Left lobe of liver (tissue), 2 donors: ENCODE measurements around the gene ZDHHC4. TPM values are rescaled to one million over a fixed set of nuclear protein-coding genes. Genes with fewer than 3 reads are reported as not detected.

Experiments
- ATAC-seq: fragments of 200-7000 bp; cut with Tn5 transposase; one replicate; pipeline ENCODE4 v1.9.1; 2020; ENCODE audit warnings: mild to moderate bottlenecking, moderate library complexity
- DNase-seq: peaks from one replicate; pipeline ENCODE4 v3.0.0-alpha.2; 2020; ENCODE audit warnings: low spot score
- total RNA-seq: library from RNA; stranded (reverse); gene quantifications from one replicate; pipeline ENCODE4 v1.2.1, GENCODE V29; 2021
- donor health status: DM: no; HTN: no; CAD: no; lungs with moderate emphysema.
- donor health status: DM: no; HTN: yes; CAD: no.

The ZDHHC4 gene
- total RNA-seq, 1 donor from 2014 or later, result 38.3 TPM

DNA sequence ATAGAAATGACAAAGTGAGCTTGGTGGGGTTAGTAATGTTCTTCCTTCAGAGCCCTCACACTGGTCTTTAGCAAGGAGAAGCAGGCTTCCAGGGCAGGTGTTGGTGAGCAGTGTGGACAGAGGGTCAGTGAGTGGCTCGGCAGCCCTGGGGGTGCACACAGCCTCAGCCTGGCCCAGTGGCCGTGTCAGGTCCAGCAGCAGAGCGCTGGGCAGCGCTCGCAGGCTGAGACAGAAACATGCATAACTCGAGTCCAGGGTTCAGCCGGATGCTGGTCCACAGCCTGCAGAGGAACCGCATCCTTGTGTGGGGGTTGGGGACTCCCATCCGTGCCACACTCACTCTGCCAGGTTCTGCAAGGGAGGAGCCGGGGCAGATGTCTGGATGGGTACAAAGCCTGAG is 27.2 kb downstream of the ZDHHC4 start:
- DNase-seq (no peak), ATAC-seq (no peak)

DNA sequence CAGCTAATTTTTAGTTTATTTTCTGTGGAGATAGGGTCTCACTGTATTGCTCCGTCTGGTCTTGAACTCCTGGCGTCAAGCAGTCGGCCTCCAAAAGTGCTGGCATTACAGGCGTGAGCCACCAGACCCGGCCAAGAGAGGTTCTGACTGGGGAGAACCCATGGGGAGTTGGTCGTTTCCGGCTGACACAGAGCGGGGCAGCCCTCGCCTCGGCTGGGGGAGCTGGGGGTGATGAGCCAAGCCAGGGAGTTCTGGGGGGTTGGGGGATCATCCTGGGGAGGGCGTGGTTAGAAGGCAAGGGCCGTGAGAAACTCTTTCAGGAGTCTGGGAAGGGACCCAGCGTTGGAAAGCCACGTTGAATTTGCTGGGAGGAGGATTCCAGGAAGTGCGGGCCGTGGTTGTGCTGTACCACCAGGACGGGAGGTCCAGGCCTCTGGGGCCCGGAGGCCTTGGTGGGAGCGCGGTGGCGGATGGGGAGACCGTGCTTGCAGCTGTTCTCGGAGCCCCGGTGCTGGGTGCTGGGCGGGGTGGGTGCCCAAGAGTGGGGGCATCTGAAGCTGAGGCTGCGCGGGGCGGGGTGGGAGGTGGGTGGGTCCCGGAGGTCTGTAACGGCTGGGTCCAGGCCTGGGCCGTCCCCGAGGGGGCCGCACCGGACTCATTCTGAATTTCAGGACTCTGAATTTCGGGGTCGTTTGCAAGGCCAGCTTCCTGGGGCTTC is 29.8 kb downstream of the ZDHHC4 start:
- ATAC-seq, result no peak
- DNase-seq, result no peak

DNA sequence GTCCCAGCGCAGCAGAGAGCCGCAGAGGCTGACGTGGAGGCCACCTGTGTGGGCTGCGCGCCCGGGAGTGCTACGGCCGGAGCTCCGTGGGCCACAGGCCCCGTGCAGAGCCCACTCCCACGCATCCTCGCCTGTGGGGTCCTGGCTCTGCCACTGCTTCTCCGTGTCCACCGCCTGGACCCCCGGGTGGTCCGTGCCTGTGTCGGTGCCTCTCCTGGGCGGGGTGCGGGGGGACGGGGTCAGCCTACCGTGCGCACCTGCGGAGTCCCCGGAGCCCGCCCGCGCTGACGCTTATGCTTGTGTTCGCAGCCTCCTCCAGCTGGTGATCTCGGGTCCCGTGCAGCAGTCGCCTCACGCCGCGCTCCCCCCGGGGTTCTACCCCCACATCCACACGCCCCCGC is 30.4 kb downstream of the ZDHHC4 start:
- DNase-seq (no peak), ATAC-seq (no peak)

DNA sequence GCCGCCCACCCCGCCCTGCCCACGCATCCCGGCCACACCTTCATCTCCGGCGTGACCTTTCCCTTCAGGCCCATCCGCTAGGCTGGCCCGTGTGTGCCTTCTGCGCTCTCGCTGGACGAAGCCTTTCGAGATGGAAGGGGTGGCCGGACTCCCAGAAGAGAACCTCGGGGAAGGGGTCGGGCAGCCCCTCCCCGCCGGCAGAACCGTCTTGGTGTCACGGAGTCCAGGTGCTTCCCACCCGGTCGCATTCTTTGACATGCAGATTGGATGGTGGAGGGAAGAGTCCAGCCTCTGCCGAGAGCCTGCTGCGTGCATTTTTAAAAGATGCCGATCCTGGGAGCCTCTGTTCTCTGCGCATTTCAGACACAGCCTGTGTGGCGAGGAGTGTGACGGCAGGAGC is 30.8 kb downstream of the ZDHHC4 start:
- ATAC-seq, result no peak
- no peak for DNase-seq

DNA sequence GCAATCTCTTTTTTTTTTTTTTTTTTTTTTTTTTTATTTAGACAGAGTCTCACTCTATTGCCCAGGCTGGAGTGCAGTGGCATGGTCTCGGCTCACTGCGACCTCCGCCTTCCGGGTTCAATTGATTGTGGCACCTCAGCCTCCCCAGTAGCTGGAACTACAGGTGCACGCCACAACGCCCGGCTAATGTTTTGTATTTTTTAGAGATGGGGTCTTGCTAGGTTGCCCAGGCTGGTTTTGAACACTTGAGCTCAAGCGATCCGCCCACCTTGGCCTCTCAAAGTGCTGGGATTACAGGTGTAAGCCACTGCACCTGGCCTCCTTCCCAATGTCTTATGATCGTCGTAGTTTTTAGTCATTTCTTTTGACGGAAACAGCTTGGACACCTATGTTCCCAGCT is 31.5 kb downstream of the ZDHHC4 start:
- ATAC-seq (no peak), DNase-seq (no peak)

DNA sequence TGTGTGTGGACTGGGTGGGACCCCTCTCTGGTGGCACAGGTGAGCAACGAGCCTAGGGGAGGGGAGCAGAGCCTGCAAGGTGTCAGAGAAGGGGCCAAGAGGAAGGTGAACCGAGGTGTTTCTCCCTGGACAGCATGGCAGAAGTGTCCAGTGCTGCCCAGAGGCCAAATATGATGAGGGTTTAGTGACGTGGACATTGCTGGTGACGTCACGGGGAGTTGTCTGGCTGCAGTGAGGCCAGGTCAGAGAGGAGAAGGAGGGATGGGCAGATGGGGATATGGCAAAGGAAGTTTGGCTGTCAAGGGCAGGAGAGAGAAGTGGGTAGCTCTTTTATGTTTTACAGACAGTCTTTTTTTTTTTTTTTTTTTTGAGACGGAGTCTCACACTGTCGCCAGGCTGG is 35.6 kb downstream of the ZDHHC4 start:
- DNase-seq (no peak), ATAC-seq (no peak)

DNA sequence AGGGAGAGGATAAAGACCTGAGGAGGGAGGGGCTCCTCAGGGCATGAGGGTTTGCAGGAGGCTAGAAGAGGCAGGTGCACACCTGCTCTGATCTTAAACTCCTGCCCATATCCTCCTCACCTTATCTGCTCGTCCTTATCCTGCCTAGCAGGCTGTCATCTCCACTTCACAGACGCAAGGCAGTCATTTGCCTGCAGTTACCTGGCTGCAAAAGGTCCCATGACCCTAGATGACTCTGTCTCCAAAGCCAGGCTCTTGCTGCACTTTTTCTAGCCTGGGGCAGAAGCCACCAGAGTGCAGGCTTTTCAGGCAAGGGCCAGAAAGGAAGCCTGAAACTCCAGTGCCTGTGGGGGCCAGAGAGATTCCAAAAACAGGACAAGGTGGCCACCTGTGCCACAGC is 36.5 kb downstream of the ZDHHC4 start:
- ATAC-seq, result no peak
- DNase-seq, result no peak

DNA sequence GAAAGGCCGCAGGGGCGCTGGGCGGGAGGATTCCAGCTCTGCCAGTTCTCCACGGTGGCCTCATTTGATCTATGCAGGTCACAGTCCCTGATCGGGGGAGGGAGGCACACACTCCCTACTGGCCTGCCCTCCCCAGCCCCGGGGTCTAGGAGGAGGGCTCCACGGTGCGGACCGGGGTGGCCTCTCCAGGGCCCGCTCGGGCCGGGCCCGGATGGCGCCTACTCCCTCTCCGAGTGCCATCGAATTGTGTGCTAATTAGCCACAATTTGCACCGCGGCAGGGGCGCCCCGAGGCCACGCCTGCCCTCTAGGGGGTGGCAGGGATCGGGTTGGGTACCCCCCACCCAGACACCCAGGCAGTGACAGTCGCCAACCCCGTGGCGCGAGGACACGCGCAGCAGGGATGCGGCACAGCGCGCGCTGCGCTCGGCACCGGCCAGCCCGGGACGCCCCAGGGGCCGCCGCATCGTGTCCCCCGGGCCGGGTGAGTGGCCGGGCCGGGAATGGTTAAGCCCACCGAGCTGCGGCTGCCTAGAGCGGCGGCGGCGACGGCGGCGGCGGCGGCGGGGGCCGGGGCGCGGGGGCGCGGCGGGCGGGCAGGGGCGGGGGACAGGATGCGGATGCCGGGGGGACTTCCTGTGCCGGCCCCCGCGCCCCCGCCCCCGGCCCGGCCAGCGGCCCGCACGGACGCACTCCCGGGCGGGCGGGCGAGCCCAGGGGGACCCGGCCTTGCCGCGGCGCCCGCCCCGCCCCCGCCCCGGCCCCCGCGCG is 37.9 kb downstream of the ZDHHC4 start, which contains the start of gene ZNF853:
Gene ZNF853, plus strand, starts transcription at position 658 of the 770 bp plus-strand sequence. CDS start 565 bp downstream, outside the sequence.
- ATAC-seq, result no peak
- DNase-seq, result no peak

DNA sequence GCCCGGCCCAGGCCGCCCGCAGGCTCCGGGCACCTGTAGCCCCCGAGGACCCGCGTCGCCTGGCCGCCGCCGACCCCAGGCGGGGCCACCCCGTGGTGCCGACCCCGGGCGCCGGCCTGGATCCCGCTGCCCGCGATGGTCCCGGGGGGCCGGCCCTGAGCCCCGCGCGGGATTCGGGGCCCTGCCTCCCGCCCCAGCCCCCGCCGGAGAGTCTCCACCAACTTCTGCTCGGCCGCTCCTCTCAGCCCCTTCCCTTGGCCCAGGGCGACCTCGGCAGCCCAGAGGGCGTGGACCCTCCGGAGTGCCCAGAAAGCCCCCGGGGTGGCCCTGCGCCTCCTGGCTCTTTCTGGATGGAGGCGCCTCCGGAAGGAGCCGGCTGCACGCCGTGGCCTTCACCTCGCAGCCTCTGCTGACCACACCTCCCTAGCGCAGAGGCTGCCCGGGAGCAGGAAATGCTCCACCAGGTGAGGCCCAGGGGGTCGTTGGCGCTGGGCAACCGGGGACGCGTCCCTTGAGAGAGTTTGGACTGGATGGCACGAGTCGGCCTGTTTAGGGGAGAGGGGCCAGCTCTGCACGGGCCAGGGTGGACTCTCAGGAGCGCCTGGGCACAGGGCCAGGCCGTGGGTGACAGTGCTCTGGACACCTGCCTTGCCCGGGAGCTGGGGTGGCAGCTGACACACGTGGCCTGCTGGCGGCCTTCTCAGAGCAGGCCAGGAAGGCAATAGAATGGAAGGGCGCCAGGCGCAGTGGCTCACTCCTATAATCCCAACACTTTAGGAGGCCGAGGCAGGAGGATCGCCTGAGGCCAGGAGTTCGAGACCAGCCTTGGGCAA is 38.7 kb downstream of the ZDHHC4 start:
- no peak for DNase-seq
- peak; percentile 27 for ATAC-seq

DNA sequence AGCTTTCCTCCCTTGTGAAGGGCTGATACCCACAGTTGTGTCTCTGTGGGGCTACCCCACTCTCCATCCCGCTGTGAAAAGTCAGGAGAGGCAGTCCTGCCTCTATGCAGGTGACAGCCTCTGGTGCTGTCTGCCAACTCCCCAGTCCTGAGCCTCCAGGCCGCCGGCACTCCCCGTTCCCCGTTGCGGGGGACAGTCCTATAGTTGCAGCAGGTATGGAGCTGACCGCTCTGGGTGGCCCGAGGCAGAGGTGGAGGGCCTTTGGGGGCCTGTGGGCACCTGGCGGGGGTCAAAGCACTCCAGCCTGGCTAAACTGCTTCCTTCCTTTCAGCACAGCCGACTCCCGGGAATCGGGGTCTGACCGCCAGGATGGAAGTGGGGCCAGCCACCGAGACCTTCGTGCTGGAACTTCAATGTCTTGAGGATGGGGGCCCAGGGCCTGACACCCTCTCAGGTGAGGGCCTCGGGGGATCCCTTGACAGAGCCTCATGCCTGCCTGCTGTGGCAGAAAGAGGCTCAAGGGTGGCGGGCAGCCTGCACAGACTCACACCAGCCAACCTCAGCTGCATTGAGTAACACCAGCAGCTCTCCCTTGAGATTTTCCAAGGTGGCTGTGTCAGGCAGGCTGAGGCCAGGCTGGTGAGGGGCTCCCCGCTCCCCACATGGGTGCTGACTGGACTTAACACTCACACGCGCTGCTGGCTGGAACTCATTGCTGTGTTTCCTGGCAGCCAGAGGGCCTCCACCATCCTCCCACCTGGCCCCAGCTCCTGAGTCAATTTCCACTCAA is 39.8 kb downstream of the ZDHHC4 start:
- ATAC-seq (no peak), DNase-seq (no peak)

DNA sequence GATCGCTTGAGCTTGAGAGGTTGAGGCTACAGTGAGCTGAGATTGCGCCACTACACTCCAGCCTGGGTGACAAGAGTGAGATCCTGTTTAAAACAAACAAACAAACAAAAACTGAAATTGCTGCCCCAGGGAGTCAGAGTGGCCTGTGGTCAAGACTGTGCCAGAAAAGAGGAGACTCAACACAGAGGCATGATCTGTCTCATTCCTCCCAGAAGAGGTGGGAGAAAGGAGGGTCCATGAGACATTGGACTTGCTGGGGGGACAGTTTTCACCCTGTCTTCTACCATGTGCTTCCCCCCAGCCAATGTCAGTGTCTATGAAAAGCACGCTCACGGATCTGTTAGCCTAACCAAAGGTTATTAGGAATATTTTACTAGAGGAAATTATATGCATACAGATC is 41.4 kb downstream of the ZDHHC4 start:
- DNase-seq, result no peak
- ATAC-seq, result no peak

DNA sequence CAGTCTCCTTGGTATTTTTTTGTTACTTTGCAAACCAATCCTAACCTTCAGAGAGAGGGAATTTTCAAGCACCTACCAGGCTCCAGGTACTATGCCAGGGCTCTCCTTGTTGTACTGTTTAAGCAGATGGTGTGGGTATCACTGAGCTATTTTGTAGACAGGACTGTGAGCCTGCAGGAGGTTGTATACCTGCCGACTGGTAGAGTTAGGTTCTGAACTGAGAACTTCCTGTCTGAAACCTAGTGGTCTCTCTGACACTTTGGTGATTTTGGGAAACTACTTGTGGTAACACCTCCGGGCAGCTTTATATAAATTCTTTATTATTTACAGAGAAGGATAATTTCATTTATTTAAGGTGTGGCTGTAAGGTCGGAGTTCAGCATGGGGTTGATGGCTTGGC is 42.7 kb downstream of the ZDHHC4 start:
- ATAC-seq, result no peak
- no peak for DNase-seq

DNA sequence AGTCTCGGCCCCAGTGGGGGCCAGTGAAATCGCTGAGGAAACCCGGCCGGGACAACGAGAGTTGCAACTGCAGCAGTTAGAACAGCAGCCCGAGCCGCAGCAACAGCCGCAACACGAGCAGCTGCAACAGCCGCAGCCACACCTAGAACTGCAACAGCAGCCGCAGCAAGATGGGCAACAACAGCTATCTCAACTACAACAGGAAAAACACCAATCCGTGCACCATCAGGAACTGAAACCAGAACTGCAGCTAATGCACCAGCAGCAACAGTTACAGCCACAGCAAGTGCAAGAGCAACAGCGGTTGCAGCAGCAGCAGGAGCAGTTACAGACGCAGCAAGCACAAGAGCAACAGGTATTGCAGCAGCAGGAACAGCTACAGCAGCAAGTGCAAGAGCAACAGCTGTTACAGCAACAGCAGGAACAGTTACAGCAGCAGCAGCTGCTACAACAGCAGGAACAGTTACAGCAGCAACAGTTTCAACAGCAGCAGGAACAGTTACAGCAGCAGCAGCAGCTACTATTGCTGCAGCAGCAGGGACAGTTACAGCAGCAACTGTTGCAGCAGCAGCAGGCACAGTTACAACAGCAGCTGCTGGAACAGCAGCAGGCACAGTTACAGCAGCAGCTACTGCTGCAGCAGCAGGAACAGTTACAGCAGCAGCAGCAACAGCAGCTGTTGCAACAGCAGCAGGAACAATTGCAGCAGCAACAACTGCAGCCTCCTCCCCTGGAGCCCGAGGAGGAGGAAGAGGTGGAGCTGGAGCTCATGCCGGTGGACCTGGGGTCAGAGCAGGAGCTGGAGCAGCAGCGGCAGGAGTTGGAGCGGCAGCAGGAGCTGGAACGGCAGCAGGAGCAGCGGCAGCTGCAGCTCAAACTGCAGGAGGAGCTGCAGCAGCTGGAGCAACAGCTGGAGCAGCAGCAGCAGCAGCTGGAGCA is 44.2 kb downstream of the ZDHHC4 start:
- DNase-seq, result no peak
- no peak for ATAC-seq

DNA sequence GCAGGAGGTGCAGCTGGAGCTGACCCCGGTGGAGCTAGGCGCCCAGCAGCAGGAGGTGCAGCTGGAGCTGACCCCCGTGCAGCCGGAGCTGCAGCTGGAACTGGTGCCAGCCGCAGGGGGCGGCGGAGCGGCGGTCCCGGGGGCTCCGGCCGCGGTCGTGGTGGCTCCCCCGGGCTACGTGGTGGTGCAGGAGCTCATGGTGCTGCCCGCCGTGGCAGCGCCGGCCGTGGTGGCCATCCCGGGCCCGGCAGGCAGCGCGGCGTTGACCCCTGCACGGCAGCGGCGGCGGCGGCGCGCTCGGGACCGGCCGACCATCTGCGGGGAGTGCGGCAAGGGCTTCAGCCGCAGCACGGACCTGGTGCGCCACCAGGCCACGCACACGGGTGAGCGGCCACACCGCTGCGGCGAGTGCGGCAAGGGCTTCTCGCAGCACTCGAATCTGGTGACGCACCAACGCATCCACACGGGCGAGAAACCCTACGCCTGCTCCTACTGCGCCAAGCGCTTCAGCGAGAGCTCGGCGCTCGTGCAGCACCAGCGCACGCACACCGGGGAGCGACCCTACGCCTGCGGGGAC is 45.0 kb downstream of the ZDHHC4 start:
- ATAC-seq, result no peak
- no peak for DNase-seq

DNA sequence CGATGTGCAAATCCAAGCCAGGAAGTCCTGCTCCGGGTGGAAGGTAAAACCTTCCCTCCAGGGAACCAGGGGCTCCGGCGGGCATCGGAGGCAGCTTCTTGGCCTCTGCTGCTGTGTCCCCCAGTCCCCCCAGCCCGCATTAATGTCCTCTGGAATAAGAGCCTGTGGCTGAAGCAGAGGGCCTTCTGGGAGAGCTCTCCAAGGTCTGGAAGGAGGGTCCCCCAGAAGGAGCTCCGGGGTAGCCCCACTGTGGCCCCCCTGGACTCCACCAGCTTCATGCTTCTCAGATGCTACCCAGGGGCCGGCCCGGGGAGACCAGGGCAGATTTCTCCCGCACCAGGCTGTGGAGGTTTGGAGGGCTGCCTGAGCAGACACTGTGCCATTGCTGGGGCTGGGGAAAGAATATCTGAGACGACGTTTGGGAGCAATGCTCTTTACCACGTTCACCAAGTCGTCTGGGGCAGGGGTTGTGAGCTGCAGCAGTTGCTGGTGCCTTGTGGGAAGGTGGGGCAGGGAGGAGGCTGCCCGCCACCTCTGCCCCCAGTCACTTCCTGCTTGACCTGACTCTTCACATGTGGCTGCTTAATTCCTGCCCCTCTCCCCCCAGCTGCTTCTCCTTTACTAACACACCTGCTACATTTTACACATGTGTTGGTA is 46.5 kb downstream of the ZDHHC4 start:
- DNase-seq (no peak), ATAC-seq (no peak)

DNA sequence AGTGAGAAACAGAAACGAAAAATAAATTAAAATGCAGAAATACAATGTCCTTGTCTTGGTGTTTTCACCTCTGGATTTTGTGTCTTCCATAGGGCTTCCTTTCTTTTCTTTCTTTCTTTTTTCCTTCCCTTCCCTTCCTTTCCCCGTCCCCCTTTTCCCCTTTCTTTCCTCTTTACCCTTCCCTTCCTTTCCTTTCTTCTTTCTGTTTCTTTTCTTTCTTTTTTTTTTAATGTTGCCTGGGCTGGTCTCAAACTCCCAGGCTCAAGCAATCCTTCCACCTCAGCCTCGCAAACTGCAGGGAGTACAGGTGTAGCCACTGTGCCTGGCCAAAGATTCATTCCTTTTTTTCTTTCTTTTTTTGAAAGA is 47.0 kb downstream of the ZDHHC4 start:
- DNase-seq (no peak), ATAC-seq (no peak)

DNA sequence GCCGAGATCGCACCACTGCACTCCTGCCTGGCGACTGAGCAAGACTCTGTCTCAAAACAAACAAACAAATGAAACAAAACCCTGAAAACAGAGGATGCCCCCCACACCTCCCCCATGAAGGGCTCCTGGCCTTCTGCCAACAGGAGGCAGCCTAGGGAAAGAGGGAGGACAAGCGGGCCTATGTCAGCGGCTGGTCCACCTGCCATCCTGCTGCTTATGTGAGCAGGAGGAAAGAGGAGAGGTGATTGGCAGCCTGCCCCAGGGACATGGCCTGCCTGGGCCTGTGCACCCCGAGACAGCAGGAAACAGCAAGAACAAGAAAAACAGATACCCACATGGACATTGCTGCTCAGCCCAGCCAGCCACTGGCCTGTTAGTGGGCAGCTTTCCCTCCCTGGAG is 50.8 kb downstream of the ZDHHC4 start:
- no peak for ATAC-seq
- DNase-seq, result no peak

DNA sequence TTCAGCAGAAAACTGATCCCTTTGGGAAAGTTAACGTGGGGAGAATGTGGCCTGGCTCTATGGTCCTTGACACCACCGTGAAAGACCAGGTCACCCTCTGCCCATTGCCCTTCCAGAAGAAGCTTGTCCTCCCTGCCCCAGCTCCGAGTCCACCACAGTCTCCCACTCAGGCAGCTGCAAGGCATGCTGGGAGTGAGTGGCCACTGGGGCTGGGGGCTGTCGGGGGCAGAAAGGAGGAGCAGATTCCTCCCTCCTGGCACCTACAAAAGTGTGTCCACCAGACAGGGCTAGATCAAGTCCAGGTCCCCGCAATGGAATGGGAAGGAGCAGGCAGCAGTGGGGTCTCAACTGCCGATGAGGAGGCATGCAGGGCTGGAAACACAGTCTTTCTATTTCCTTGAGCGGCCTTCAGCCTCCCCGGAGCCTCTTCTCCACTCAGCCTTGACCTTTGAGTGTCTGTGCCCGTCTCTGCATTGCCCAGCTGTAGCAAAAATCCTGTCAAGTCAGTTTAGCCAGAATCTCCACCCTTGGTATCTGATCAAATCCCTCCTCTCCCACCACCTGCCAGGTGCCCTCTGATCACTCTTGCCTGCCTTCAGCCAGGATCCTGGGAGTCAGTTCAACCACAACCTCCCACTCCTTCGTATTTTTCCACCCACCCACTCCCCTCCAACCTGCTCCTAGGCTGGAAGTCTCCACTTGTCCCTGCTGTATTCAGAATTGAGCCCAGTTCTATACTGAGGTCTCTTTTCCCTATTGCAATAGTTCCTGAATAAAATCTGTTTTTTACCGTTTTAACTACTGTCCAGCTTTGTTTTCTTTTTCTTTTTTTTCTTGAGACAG is 53.0 kb downstream of the ZDHHC4 start:
- ATAC-seq (no peak), DNase-seq (no peak)
